ENCODE data around the gene ATG4D.
"Not testable (repeated sequence)": the region's sequence is repeated elsewhere in the genome, so short reads cannot be mapped to it uniquely, and the experiment has no call there.

The ATG4D gene

DNA sequence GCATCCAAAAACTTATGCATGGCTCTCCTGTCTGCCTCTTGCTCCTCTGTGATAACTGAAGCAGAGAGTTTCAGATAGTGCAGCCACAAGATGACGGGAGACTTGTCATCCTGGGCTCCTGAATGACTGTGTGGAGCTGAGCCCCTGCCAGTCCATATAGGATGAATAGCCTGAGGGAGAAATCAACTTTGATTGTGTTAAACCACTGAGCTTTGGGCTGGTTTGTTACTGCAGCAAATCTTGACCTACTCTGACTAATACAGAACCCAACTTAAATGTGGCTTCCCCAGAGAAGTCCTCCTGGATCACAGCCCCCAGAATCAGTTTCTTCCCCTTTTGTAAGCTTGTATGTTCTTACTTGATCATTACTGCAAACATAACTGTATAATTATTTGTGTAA is 11.2 kb upstream of the ATG4D start:
- H3K4me3 ChIP-seq (ENCODE audit: low read depth, low read length): no peak overlapping the region
- no peak for DNase-seq (ENCODE audit: low read depth)
- TF ChIP-seq, protein P1, sequence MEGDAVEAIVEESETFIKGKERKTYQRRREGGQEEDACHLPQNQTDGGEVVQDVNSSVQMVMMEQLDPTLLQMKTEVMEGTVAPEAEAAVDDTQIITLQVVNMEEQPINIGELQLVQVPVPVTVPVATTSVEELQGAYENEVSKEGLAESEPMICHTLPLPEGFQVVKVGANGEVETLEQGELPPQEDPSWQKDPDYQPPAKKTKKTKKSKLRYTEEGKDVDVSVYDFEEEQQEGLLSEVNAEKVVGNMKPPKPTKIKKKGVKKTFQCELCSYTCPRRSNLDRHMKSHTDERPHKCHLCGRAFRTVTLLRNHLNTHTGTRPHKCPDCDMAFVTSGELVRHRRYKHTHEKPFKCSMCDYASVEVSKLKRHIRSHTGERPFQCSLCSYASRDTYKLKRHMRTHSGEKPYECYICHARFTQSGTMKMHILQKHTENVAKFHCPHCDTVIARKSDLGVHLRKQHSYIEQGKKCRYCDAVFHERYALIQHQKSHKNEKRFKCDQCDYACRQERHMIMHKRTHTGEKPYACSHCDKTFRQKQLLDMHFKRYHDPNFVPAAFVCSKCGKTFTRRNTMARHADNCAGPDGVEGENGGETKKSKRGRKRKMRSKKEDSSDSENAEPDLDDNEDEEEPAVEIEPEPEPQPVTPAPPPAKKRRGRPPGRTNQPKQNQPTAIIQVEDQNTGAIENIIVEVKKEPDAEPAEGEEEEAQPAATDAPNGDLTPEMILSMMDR (conservative IDR thresholded peaks at IDR 0.05; ENCODE audit: low read depth, low read length): no peak

DNA sequence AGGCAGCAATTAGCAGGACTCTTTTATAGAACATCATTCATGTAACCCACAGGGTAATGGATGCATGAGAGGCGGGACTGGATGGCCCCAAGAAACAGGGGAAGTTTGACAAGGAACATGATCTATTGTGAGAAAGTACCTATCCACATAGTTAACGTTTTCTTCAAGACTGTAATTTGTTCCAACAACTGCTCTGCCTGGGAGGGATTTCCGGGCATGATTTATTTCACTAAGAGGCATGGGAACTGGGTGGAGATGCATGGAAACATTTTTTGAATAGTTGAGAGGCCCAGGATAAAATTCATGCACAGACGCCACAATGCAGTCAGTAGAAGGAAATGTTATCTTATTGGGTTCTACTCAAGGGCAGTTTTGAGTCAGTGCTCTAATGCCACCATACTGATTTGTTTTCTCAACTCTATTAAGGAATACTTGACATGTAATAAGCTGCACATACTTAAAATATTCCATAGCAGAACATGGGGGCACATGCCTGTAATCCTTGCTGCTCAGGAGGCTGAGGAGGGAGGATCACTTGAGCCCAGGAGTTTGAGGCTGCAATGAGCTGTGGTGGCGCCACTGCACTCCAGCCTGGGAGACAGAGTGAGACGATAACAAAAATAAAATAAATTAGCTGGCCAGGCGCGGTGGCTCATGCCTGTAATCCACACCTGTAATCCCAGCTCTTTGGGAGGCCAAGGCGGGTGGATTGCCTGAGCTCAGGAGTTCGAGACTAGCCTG is 9.9 kb upstream of the ATG4D start:
- peak; percentile 73 for DNase-seq (ENCODE audit: low read depth)
- TF ChIP-seq, protein P1 (conservative IDR thresholded peaks at IDR 0.05; ENCODE audit: low read depth, low read length): no peak
- H3K4me3 ChIP-seq (ENCODE audit: low read depth, low read length): no peak overlapping the region

DNA sequence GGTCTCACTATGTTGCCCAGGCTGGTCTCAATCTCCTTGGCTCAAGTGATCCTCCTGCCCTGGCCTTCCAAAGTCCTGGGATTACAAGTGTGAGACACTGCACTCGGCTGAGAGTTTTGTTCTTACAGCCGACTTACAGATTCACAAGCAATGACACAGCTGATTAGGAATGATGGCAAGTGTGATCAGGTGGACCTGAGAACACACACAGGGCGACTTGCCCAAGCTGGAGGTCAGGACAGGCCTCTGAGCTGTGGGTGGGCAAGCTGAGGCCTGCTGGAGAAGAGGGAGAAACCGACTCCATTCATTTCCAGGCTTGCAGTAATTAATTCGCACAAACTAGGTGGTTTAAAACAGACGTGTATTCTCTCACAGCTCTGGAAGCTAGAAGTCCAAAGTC is 8.1 kb upstream of the ATG4D start:
- H3K4me3 ChIP-seq (ENCODE audit: low read depth, low read length): no peak overlapping the region
- DNase-seq (ENCODE audit: low read depth): no peak
- TF ChIP-seq, protein P1 (conservative IDR thresholded peaks at IDR 0.05; ENCODE audit: low read depth, low read length): no peak

DNA sequence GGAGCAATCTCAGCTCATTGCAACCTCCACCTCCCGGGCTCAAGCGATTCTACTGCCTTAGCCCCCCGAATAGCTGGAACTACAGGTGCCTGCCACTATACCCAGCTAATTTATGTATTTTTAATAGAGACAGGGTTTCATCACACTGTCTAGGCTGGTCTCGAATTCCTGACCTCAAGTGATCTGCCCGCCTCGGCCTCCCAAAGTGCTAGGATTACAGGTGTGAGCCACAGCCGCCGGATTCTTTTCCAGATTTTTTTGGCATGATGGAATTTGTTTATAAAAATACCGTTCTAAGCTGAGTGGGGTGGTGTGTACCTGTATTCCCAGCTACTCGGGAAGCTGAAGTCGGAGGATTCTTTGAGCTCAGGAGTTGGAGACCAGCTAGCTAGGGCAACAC is 6.0 kb upstream of the ATG4D start:
- DNase-seq (ENCODE audit: low read depth): no peak

DNA sequence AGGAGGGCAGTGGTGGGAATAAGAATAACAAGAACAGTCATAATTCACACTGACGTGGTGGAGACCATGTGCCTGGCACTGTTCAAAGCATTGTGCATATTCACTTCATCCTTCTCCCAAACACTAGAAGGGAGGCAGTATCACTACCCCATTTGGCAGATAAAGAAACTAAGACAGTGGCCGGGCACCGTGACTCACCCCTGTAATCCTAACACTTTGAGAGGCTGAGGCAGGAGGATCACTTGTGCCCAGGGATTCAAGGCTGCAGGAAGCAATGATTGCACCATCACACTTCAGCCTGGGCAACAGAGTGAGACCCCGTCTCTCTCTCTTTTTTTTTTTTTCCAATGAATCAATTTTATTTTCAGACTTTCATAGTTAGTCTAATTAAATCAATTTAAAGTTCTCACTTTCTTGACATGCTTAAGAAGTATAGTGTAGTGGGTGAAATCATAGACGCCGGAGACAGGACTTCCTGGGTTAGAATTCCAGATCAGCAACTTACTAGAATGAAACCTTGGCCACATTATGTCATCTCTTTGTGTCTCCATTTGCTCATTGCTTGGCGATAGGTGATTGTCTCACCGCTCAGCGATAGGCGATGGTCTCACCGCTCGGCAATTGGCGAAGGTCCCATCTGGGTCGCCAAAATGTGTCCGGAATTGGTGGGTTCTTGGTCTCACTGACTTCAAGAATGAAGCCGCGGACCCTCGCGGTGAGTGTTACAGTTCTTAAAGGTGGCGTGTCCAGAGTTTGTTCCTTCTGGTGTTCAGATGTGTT is 5.3 kb upstream of the ATG4D start:
- TF ChIP-seq, protein P1 (conservative IDR thresholded peaks at IDR 0.05; ENCODE audit: low read depth, low read length): no peak
- no peak overlapping the region for H3K4me3 ChIP-seq (ENCODE audit: low read depth, low read length)
- DNase-seq (ENCODE audit: low read depth): no peak

More for the DNA sequence above, 6.0 kb upstream of the ATG4D start:
- TF ChIP-seq, protein P1 (conservative IDR thresholded peaks at IDR 0.05; ENCODE audit: low read depth, low read length): no peak
- H3K4me3 ChIP-seq (ENCODE audit: low read depth, low read length): no peak overlapping the region

DNA sequence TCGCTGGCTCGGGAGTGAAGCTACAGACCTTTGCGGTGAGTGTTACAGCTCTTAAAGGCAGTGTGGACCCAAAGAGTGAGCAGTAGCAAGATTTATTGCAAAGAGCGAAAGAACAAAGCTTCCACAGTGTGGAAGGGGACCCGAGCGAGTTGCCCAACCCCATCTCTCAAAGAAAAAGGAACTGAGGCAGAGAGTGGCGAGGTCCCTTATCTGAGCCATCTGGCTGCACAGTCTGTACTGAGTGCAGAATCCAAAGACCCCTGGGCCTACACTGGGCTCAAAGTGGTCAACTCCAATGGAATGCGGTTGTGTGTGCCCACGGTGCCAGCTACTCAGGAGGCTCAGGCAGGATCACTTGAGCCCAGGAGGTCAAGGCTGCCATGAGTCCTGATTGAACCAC is 4.7 kb upstream of the ATG4D start:
- not testable (repeated sequence) for DNase-seq (ENCODE audit: low read depth); H3K4me3 ChIP-seq (ENCODE audit: low read depth, low read length)

DNA sequence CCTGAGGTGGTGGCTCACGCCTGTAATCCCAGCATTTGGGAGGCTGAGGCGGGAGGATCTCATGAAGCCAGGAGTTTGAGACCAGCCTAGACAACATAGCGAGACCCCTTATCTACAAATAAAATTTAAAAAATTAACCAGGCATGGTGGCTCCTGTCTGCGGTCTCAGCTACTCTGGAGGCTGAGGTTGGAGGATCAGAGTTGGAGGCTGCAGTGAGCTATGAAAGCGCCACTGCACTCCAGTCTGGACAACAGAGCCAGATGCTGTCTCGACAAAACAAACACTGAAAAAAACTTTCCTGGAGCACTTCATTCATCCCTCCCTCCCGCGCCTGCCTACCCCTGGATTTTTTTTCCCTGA is 665 bp upstream of the ATG4D start:
- TF ChIP-seq, protein P1 (conservative IDR thresholded peaks at IDR 0.05; ENCODE audit: low read depth, low read length): no peak
- no peak for DNase-seq (ENCODE audit: low read depth)
- H3K4me3 ChIP-seq (ENCODE audit: low read depth, low read length): no peak overlapping the region
